GM12801 (cell line): ENCODE data around the gene INSR.

ENCODE experiments used
- CTCF ChIP-seq: IDR thresholded peaks from one replicate; pipeline ENCODE4 v1.5.1; 2011; ENCODE audit warnings: control low read depth; ENCODE audit not compliant: insufficient read length; ENCODE audit errors: extremely low read depth

The INSR gene

GRCh38 chr19:7262470-7262869, 31.7 kb downstream of the INSR start:
- no peak for TF ChIP-seq CTCF

GRCh38 chr19:7260161-7260560, 34.1 kb downstream of the INSR start:
- no peak for TF ChIP-seq CTCF

GRCh38 chr19:7258840-7259395, 35.3 kb downstream of the INSR start:
- no peak for TF ChIP-seq CTCF

GRCh38 chr19:7258041-7258839, 36.0 kb downstream of the INSR start:
- TF ChIP-seq CTCF = no peak

GRCh38 chr19:7257148-7258040, 36.8 kb downstream of the INSR start:
- no peak for TF ChIP-seq CTCF

- no peak for TF ChIP-seq CTCF
These were observed 38.6 kb downstream of the INSR start for GRCh38 chr19:7255631-7256030.

GRCh38 chr19:7255119-7255518, 39.1 kb downstream of the INSR start:
- no peak for TF ChIP-seq CTCF
